GM19468 (cell line): ENCODE data around the gene SRGAP2.
"Not testable (repeated sequence)": the region's sequence is repeated elsewhere in the genome, so short reads cannot be mapped to it uniquely, and the experiment has no call there.

Experiments
- ATAC-seq: cut with Tn5 transposase; IDR thresholded peaks from one replicate; pipeline ENCODE4 v1.9.1; 2021; ENCODE audit warnings: mild to moderate bottlenecking, moderate library complexity, moderate number of reproducible peaks; ENCODE audit not compliant: unreplicated experiment; ENCODE audit errors: extremely low read depth

The SRGAP2 gene

DNA sequence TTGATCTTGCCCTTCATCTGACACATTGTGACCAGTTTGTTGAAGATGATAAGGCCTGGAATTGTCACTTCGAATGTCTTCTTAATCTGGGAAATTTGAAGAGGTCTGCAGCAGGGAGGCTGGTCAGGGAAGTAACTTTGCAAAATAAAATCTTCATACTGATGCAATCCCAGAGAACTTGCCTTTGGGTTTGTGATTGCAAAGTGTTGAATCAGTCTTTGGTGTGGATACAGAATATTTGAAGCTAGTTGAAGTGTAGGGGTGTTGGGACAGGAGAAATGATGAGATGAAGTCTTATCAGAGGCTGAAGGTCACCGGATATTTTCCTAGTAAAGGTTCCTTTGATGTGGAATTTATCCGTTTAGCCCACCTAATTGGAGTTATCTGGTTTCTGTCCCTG, 42.1 kb downstream of the SRGAP2 start:
- not testable (repeated sequence) for ATAC-seq

DNA sequence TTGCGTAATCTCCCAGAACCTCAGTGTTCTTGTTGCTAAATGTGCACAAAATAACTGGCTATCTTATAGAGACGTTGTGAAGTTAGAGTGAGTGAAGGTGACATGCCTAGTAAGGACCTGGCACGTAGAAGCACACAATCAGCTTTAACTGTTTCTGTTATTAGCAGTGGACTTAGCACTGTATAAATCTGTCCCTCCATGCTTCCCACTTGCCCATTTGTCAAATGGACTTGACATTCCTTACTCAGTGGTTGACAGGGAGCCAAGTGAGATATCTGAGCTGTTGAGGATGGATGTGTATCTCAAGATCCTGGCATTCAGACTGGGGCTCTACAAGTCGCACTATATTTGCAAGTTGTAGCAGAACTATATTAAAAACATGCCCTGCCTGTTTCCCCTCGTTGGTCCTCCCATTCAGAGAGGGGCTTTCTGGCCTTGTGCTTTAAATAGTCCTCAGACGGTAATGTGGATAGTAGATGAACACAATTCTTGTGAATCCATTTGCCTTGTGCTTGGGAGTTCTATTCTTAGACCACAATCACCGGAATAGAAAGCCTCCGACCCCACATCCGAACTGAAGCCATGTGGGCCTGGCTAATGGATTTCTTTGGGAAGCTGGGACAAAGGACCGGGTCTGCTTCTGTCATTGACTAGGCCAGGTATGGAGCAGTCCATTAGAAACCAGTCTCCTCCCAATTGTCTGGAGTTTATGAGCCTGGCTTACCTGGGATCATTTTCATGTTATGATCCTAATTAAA, 43.0 kb downstream of the SRGAP2 start:
- ATAC-seq = not testable (repeated sequence)

DNA sequence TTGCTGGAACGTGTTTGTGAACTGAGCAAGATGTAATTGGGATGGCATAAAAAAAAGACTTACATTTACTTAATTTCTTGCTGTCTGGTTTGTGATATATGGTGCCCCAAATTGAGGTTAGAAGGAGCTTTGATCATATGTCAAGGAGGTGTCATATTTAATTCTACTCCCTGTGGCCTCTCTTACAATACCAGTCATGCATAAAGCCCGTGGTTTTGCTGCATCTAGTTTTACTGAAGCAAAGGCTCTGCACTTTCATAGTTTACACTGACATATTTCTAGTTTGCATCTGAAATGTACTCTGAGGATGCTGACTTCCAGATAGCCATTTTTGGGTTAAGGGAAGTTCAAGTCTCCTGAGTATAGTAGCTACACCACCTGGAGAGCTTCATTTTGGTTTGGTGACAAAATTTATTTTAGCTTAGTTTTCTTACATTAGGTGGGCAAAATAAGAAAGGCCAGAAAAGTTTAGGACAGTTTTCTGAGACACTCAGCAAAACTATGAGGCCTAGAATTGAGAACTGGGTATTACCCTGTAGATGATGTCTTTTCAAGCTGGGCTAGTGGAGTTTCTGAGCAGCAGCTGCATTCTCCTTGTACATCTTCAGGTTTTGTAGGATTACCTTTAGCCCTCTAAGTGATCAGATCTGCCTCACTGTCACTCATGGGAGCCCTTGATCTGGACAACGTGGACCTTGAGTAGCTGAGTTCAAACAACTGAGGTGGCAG, 47.8 kb downstream of the SRGAP2 start:
- ATAC-seq = not testable (repeated sequence)

DNA sequence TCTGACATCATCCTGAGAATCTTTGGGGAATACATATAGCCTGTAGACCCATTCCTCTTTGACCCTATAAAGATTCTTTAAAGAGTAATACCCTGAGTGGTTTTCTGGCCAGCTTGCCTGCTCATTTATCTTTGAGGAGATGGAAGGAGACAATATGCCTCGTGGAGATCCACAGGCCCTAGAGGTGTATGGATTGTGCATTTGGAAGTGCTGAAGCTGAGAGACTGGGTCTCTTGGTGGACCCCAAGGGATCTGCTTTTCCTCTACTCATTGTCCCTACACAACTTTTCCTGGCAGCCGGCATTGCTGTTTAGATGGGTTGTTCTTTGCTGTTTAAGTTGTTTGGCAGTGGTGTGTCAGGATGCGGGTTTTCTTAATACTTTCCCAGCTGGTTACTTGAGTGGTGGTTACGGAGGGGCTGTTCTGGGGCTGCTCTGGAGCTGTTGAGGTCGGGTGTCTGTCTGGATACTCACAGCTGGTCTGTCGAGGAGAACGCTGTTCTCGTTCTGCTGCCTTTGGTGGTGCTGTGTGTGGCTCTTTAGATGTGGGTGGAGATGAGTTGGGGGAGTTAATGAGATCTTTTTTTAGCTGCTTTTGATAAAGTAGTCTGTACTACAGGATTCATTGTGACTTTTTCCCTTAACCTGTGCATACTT, 49.5 kb downstream of the SRGAP2 start:
- not testable (repeated sequence) for ATAC-seq
